HepG2 (cell line): Measurements from ENCODE around the gene L3MBTL1. TPM values are rescaled to one million over a fixed set of nuclear protein-coding genes. Genes with fewer than 3 reads are reported as not detected.
A peak's percentile ranks its signal among the peaks of the same experiment; 100 is the strongest.

Source experiments
- ATF1 ChIP-seq: IDR thresholded peaks from 2 replicates; pipeline ENCODE4 v1.6.1; 2016; ENCODE audit warnings: mild to moderate bottlenecking, control low read depth
- ATF5 ChIP-seq: sonication (generic); formaldehyde crosslinking; IDR thresholded peaks from 2 replicates; pipeline ENCODE4 v1.4.0; 2020; ENCODE audit warnings: mild to moderate bottlenecking, low read depth, missing genetic modification reagents
- CC2D1A ChIP-seq: sonication (generic); formaldehyde crosslinking; IDR thresholded peaks from 2 replicates; pipeline ENCODE4 v1.8.1; 2023; ENCODE audit warnings: mild to moderate bottlenecking, missing genetic modification reagents
- CHD2 ChIP-seq: IDR thresholded peaks from 2 replicates; pipeline ENCODE4 v1.6.1; 2011; ENCODE audit warnings: low read depth, low read length, improper control_type of control experiment
- DBP ChIP-seq: sonication (generic); formaldehyde crosslinking; IDR thresholded peaks from 2 replicates; pipeline ENCODE4 v1.4.0; 2020; ENCODE audit warnings: missing genetic modification reagents; ENCODE audit errors: not compliant biosample characterization
- EP300 ChIP-seq, 3 experiments: sonication (generic) in 1 of 3; formaldehyde crosslinking in 1 of 3; IDR thresholded peaks; 2 replicates each; pipeline versions ENCODE4 v1.5.1 to v1.6.1; 2011 to 2020; ENCODE audit warnings: low read depth in 2 of 3, low read length in 2 of 3, borderline replicate concordance in 1 of 3, improper control_type of control experiment in 1 of 3, mild to moderate bottlenecking in 1 of 3, missing genetic modification reagents in 1 of 3, moderate library complexity in 1 of 3
- FOXO4 ChIP-seq: sonication (generic); formaldehyde crosslinking; conservative IDR thresholded peaks from 2 replicates; pipeline ENCODE4 v1.8.1; 2023; ENCODE audit warnings: missing genetic modification reagents
- HNF1B ChIP-seq: sonication (generic); formaldehyde crosslinking; IDR thresholded peaks from 2 replicates; pipeline ENCODE4 v1.5.1; 2020; ENCODE audit warnings: mild to moderate bottlenecking, moderate library complexity, missing genetic modification reagents
- ONECUT2 ChIP-seq: sonication (generic); formaldehyde crosslinking; IDR thresholded peaks from 2 replicates; pipeline ENCODE4 v1.4.0; 2020; ENCODE audit warnings: missing genetic modification reagents
- POLR2AphosphoS5 ChIP-seq: IDR thresholded peaks from 2 replicates; pipeline ENCODE4 v1.6.1; 2012; ENCODE audit warnings: low read depth, low read length
- RBM39 ChIP-seq: fragments of 200-400 bp; formaldehyde crosslinking; IDR thresholded peaks from one replicate; pipeline ENCODE4 v1.6.1; 2018; ENCODE audit warnings: antibody characterized with exemption, mild to moderate bottlenecking, low read depth, low read length; ENCODE audit not compliant: poor library complexity, severe bottlenecking
- SRY ChIP-seq: sonication (generic); formaldehyde crosslinking; IDR thresholded peaks from 2 replicates; pipeline ENCODE4 v1.8.0; 2022; ENCODE audit warnings: mild to moderate bottlenecking, missing genetic modification reagents
- TAF15 ChIP-seq: fragments of 200-400 bp; formaldehyde crosslinking; IDR thresholded peaks from one replicate; pipeline ENCODE4 v1.6.1; 2018; ENCODE audit warnings: mild to moderate bottlenecking, low read depth, low read length; ENCODE audit not compliant: poor library complexity, severe bottlenecking
- TFDP1 ChIP-seq: IDR thresholded peaks from 2 replicates; pipeline ENCODE4 v1.6.1; 2016; ENCODE audit warnings: missing compliant biosample characterization, missing genetic modification reagents, borderline replicate concordance
- THYN1 ChIP-seq: sonication (generic); formaldehyde crosslinking; IDR thresholded peaks from 2 replicates; pipeline ENCODE4 v1.8.1; 2023; ENCODE audit warnings: low read depth, mild to moderate bottlenecking, moderate library complexity, missing genetic modification reagents, borderline replicate concordance
- TSC22D2 ChIP-seq: sonication (generic); formaldehyde crosslinking; IDR thresholded peaks from 2 replicates; pipeline ENCODE4 v1.5.1; 2020; ENCODE audit warnings: missing genetic modification reagents, mild to moderate bottlenecking, borderline replicate concordance
- YY1 ChIP-seq: IDR thresholded peaks from 2 replicates; pipeline ENCODE4 v1.6.1; 2011; ENCODE audit warnings: low read length, low read depth, moderate library complexity, mild to moderate bottlenecking; ENCODE audit not compliant: insufficient read depth, insufficient replicate concordance
- ZFP62 ChIP-seq: sonication (generic); formaldehyde crosslinking; IDR thresholded peaks from 2 replicates; pipeline ENCODE4 v1.4.0; 2020; ENCODE audit warnings: missing genetic modification reagents
- ZNF564 ChIP-seq: sonication (generic); formaldehyde crosslinking; IDR thresholded peaks from 2 replicates; pipeline ENCODE4 v1.8.1; 2023; ENCODE audit warnings: mild to moderate bottlenecking, missing genetic modification reagents
- ZNF598 ChIP-seq: sonication (generic); formaldehyde crosslinking; IDR thresholded peaks from 2 replicates; pipeline ENCODE4 v1.5.1; 2020; ENCODE audit warnings: mild to moderate bottlenecking, missing genetic modification reagents, borderline replicate concordance
- ZNF644 ChIP-seq: IDR thresholded peaks from 2 replicates; pipeline ENCODE4 v1.6.1; 2016; ENCODE audit warnings: low read depth
- ZNF883 ChIP-seq: sonication (generic); formaldehyde crosslinking; IDR thresholded peaks from 2 replicates; pipeline ENCODE4 v1.5.1; 2020; ENCODE audit warnings: mild to moderate bottlenecking, missing genetic modification reagents; ENCODE audit errors: not compliant biosample characterization
- polyA plus RNA-seq, 8 experiments: library from polyadenylated mRNA; depleted of rRNA in 3 of 8; stranded (reverse) in 7 of 8; unstranded in 1 of 8; fragments of >200 nt; fragmentation: Illumina TruSeq in 4 of 8; extraction: Trizol in 4 of 8; gene quantifications; 2 replicates each; pipeline versions ENCODE4 v1.2.1 to v1.2.3, GENCODE V29; 2011 to 2016; ENCODE audit warnings: low read depth in 4 of 8, missing spikeins in 1 of 8, mixed read lengths in 1 of 8; ENCODE audit not compliant: insufficient read depth in 1 of 8
- total RNA-seq, 5 experiments: library from RNA; depleted of rRNA; stranded (reverse); fragments of >200 nt; fragmentation: Illumina TruSeq; extraction: Trizol; gene quantifications; 2 replicates each; pipeline ENCODE4 v1.2.3, GENCODE V29; 2016; ENCODE audit warnings: low read depth in 1 of 5

Gene L3MBTL1
- total and polyA plus RNA-seq, 2 of the 13 experiments (the other 11 are each of a cell fraction or from before 2014, with no cell fraction given): 9.0 to 17.8 TPM

- TF ChIP-seq EP300 (IDR thresholded peaks at IDR 0.05; ENCODE audit: low read depth in 2 of 2, low read length in 2 of 2): peak; percentile 44 to 57; a peak in 2 of 4 replicates
- no peak; the same call in none of the 2 replicates for TF ChIP-seq EP300 (CRISPR knock-in tag; IDR thresholded peaks at IDR 0.05; ENCODE audit: borderline replicate concordance)
- peak; percentile 100 for TF ChIP-seq HNF1B (CRISPR knock-in tag)
- TF ChIP-seq TFDP1: no peak
- TF ChIP-seq YY1: no peak
- peak; percentile 88; the same call in 1 of the 2 replicates for TF ChIP-seq ZNF598 (CRISPR knock-in tag)
- no peak for TF ChIP-seq ATF1
- peak; percentile 79; the same call in 1 of the 2 replicates for TF ChIP-seq TSC22D2 (CRISPR knock-in tag)
- TF ChIP-seq THYN1 (CRISPR knock-in tag): no peak
- TF ChIP-seq ONECUT2 (CRISPR knock-in tag): no peak
- peak; percentile 81 for TF ChIP-seq ZNF883
- peak; percentile 33; the same call in 1 of the 2 replicates for TF ChIP-seq SRY (CRISPR knock-in tag)
- TF ChIP-seq RBM39: peak; percentile 78
- no peak for TF ChIP-seq ATF5
- TF ChIP-seq ZFP62 (CRISPR knock-in tag): no peak
- 0 out of 2 replicates have a peak, but pooled peaks have one; percentile 54 for TF ChIP-seq ZNF644
- TF ChIP-seq CC2D1A (CRISPR knock-in tag): 0 out of 2 replicates have a peak, but pooled peaks have one; percentile 15
- no peak for TF ChIP-seq ZNF564 (CRISPR knock-in tag)
- TF ChIP-seq DBP (CRISPR knock-in tag): no peak
- TF ChIP-seq CHD2: no peak; the same call in 1 of the 2 replicates
- TF ChIP-seq FOXO4 (CRISPR knock-in tag): no peak
- TF ChIP-seq POLR2AphosphoS5: peak; percentile 87
- no peak for TF ChIP-seq TAF15
These were observed 51.1 kb downstream of the L3MBTL1 start, which contains the start of gene SGK2 (continued) for GRCh38 chr20:43558412-43559146.
